ENCODE data around the gene RRP12. TPM values are rescaled to one million over a fixed set of nuclear protein-coding genes. Genes with fewer than 3 reads are reported as not detected.

Gene RRP12
- total and polyA plus RNA-seq, 9 of the 15 experiments (the other 6 are each of a cell fraction or from before 2014, with no cell fraction given), result 4.6 to 68.2 (median 21.8) TPM

DNA sequence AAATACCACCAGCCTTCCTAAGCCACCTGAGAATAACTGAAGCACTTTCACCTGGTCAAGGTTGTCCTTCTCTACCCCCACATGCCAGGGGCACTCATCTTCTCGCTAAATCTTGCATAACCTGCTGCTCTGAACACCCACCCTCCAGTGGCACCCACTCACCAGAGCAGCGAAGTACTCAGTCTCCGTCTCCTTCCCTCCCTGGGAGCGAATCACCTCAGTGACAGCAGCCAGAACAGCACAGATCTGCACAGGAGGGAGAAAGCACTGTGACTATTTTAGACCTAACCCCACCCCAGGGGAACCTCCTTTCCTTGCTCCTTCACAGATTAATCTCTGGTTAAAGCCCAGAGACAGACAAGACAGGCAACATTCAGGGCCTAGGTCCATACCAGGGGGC is 5.1 kb downstream of the RRP12 start:
- ATAC-seq, result no peak
- Histone ChIP-seq H3K9ac (ENCODE audit: insufficient read depth in 1 of 2, low read depth in 2 of 2, low read length in 2 of 2) (no peak overlapping the region), H2AFZ (ENCODE audit: low read depth, low read length) (no peak overlapping the region), H3K9me3 (replicated peaks; ENCODE audit: control insufficient read depth, insufficient read depth, low read depth, low read length) (no peaks in the 10 kb centered on the region), H3K79me2 (ENCODE audit: control insufficient read depth, insufficient read depth, low read length) (peaks cover 21% of the 10 kb centered on the region), H3K27ac (ENCODE audit: extremely low read depth, low read depth, low read length) (no peak overlapping the region), H3K9me1 (ENCODE audit: control insufficient read depth, insufficient read depth, low read length) (no peaks in the 10 kb centered on the region), H3K4me2 (ENCODE audit: insufficient read depth, low read length) (no peak overlapping the region), H3K4me3 (no peak overlapping the region), H3K4me1 (replicated peaks in 1 of 2; ENCODE audit: control insufficient read depth in 2 of 2, insufficient read depth in 2 of 2, low read length in 2 of 2) (no peaks in the 10 kb centered on the region; a peak in 1 of 5 replicates), H3K36me3 (ENCODE audit: control insufficient read depth, insufficient read depth, low read length) (peaks cover 49% of the 10 kb centered on the region; the same call in 2 of the 3 replicates), H3K27me3 (ENCODE audit: control insufficient read depth in 2 of 2, insufficient read depth in 2 of 2, low read length in 2 of 2) (no peaks in the 10 kb centered on the region), H4K20me1 (replicated peaks; ENCODE audit: control insufficient read depth, insufficient read depth, low read length) (no peaks in the 10 kb centered on the region)
- DNase-seq (ENCODE audit: extremely low read depth in 1 of 4, low spot score in 3 of 4), result no peak
- BruUV-seq (replicated peaks), result no TSS peak
- FAIRE-seq, result no peak
- 100% methylated on average over 2 of the region's 4 CpGs for WGBS (ENCODE audit: insufficient coverage, low coverage, missing lambda C conversion rate)
- in situ Hi-C loops (cut with MboI), result no loop called here
- POLR2A ChIA-PET, result no interaction called here
- CTCF ChIA-PET (ENCODE audit: low intra/inter-chr PET ratio), result no interaction called here
- intact Hi-C loops (cut with micrococcal nuclease), result no loop called here
- TF ChIP-seq THRB (CRISPR knock-in tag; conservative IDR thresholded peaks at IDR 0.05) (no peak), ATF6 (CRISPR knock-in tag; IDR thresholded peaks at IDR 0.05) (no peak), PRMT5 (CRISPR knock-in tag; IDR thresholded peaks at IDR 0.05) (no peak), RBBP5 (IDR thresholded peaks at IDR 0.05; ENCODE audit: borderline replicate concordance, insufficient read depth, low read length, poor library complexity, severe bottlenecking) (no peak), SETDB1 (IDR thresholded peaks at IDR 0.05; ENCODE audit: low read length) (no peak), ZNF586 (CRISPR knock-in tag; conservative IDR thresholded peaks at IDR 0.05) (no peak), POLR2B (IDR thresholded peaks at IDR 0.05; ENCODE audit: low read depth, partially characterized antibody) (no peak), STAT5B (CRISPR knock-in tag; IDR thresholded peaks at IDR 0.05) (no peak), ZNF436 (CRISPR knock-in tag; IDR thresholded peaks at IDR 0.05) (no peak), CREM (IDR thresholded peaks at IDR 0.05; ENCODE audit: low read depth) (no peak), SMARCB1 (IDR thresholded peaks at IDR 0.05; ENCODE audit: insufficient read length, low read depth) (no peak), ZBTB9 (CRISPR knock-in tag; IDR thresholded peaks at IDR 0.05) (no peak), NCOA2 (IDR thresholded peaks at IDR 0.05; ENCODE audit: partially characterized antibody in 2 of 2) (no peak), SMAD1 (IDR thresholded peaks at IDR 0.05; ENCODE audit: low read depth, low read length, partially characterized antibody) (no peak)
- TF ChIP-seq, protein P1, sequence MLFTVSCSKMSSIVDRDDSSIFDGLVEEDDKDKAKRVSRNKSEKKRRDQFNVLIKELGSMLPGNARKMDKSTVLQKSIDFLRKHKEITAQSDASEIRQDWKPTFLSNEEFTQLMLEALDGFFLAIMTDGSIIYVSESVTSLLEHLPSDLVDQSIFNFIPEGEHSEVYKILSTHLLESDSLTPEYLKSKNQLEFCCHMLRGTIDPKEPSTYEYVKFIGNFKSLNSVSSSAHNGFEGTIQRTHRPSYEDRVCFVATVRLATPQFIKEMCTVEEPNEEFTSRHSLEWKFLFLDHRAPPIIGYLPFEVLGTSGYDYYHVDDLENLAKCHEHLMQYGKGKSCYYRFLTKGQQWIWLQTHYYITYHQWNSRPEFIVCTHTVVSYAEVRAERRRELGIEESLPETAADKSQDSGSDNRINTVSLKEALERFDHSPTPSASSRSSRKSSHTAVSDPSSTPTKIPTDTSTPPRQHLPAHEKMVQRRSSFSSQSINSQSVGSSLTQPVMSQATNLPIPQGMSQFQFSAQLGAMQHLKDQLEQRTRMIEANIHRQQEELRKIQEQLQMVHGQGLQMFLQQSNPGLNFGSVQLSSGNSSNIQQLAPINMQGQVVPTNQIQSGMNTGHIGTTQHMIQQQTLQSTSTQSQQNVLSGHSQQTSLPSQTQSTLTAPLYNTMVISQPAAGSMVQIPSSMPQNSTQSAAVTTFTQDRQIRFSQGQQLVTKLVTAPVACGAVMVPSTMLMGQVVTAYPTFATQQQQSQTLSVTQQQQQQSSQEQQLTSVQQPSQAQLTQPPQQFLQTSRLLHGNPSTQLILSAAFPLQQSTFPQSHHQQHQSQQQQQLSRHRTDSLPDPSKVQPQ (CRISPR knock-in tag; IDR thresholded peaks at IDR 0.05; ENCODE audit: borderline replicate concordance), result no peak

Measured in K562 (cell line).